Upper lobe of right lung (tissue), 1 donor: ENCODE data around the gene TEX101. TPM values are rescaled to one million over a fixed set of nuclear protein-coding genes. Genes with fewer than 3 reads are reported as not detected.
A peak's percentile ranks its signal among the peaks of the same experiment; 100 is the strongest.
"Not testable (repeated sequence)": the region's sequence is repeated elsewhere in the genome, so short reads cannot be mapped to it uniquely, and the experiment has no call there.

Experiments used
- ATAC-seq: fragments of 200-7000 bp; cut with Tn5 transposase; one replicate; pipeline ENCODE4 v1.9.1; 2020; ENCODE audit warnings: mild to moderate bottlenecking, moderate library complexity
- DNase-seq: peaks from one replicate; pipeline ENCODE4 v3.0.0-alpha.2; 2020
- H3K27ac ChIP-seq: fragments of 200-600 bp; one replicate; pipeline ENCODE4 v1.8.0; 2022
- H3K27me3 ChIP-seq: fragments of 200-600 bp; one replicate; pipeline ENCODE4 v1.8.0; 2022; ENCODE audit warnings: mild to moderate bottlenecking
- H3K36me3 ChIP-seq: fragments of 200-600 bp; one replicate; pipeline ENCODE4 v1.8.0; 2022
- H3K4me1 ChIP-seq: fragments of 200-600 bp; one replicate; pipeline ENCODE4 v1.8.0; 2022
- H3K4me3 ChIP-seq: fragments of 200-600 bp; one replicate; pipeline ENCODE4 v1.8.0; 2022; ENCODE audit warnings: mild to moderate bottlenecking
- H3K9me3 ChIP-seq: fragments of 200-600 bp; one replicate; pipeline ENCODE4 v1.8.0; 2022
- intact Hi-C: fragments of 100-400 bp; cut with DNase I; formaldehyde crosslinking; loops from one replicate; pipeline ENCODE4 v1.11.0; 2022
- long read RNA-seq: library from polyadenylated mRNA; unstranded; transcript quantifications from one replicate; pipeline ENCODE4 v2.0.0, GENCODE V29; 2021
- total RNA-seq: library from RNA; stranded (reverse); fragmentation: NEBNext Ultra II Directional; extraction: Animal tissue kit (Norgen Biotek cat#: 25700); gene quantifications from one replicate; pipeline ENCODE4 v1.2.1, GENCODE V29; 2021
- TF ChIP-seq, protein P1 (sequence below): fragments of 200-600 bp; IDR thresholded peaks from one replicate; pipeline ENCODE4 v1.8.0; 2022; ENCODE audit warnings: antibody characterized with exemption
- donor health status: DM: no; HTN: yes; CAD: no; lungs with severe emphysema.

The TEX101 gene, protein sequence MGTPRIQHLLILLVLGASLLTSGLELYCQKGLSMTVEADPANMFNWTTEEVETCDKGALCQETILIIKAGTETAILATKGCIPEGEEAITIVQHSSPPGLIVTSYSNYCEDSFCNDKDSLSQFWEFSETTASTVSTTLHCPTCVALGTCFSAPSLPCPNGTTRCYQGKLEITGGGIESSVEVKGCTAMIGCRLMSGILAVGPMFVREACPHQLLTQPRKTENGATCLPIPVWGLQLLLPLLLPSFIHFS
- not detected for total RNA-seq
- long read RNA-seq: 0 reads

DNA sequence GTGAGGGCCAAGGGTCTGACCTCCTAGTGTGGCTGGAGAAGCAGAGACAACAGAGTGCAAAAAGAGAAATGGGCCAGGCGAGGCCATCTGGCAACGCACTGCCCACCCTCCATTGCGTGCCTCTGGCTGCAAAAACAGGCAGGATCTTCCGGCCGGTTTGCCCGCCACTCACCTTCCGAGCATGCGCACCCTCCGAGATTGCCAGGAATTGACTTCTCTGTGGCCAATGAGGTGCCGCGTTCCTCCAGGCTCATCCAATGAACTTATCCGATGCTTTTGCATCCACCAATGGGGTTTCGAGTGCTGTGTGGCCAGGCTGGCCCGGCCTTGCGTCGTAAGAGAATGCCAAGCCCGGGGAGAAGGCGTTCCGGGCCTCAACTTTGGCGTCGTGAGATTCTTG is at the start of gene TEX101:
Gene TEX101, plus strand, starts transcription at position 337 of the 400 bp plus-strand sequence. CDS start 1,030 bp downstream, outside the sequence.
- ATAC-seq (no peak), DNase-seq (peak; percentile 41)
- Histone ChIP-seq H3K4me1 (no peaks in the 10 kb centered on the region), H3K9me3 (no peaks in the 10 kb centered on the region), H3K27ac (no peak within 1 kb of the TSS), H3K27me3 (no peaks in the 10 kb centered on the region), H3K4me3 (no peak within 1 kb of the TSS), H3K36me3 (no peaks in the 10 kb centered on the region)
- TF ChIP-seq, protein P1, sequence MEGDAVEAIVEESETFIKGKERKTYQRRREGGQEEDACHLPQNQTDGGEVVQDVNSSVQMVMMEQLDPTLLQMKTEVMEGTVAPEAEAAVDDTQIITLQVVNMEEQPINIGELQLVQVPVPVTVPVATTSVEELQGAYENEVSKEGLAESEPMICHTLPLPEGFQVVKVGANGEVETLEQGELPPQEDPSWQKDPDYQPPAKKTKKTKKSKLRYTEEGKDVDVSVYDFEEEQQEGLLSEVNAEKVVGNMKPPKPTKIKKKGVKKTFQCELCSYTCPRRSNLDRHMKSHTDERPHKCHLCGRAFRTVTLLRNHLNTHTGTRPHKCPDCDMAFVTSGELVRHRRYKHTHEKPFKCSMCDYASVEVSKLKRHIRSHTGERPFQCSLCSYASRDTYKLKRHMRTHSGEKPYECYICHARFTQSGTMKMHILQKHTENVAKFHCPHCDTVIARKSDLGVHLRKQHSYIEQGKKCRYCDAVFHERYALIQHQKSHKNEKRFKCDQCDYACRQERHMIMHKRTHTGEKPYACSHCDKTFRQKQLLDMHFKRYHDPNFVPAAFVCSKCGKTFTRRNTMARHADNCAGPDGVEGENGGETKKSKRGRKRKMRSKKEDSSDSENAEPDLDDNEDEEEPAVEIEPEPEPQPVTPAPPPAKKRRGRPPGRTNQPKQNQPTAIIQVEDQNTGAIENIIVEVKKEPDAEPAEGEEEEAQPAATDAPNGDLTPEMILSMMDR: no peak
- intact Hi-C loops: no loop called here

DNA sequence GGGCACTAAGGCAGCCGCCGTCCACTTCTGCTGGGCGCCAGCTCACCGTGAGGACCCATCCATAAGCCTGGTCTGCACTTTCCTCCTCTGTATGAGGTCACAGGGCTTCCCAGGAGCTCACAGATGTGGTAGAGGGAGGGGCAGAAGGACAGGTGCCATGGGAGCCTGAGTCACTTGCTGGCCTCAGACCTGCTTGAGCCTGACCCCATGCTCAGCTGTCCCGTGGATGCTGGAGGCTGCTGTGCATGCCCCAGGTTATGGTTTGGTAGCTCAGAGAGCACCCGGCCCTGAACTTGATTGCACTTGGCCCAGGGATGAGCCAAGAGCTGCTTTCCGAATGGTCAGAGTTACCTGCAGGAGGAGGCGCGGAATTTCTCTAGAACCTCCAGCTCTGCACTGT is 49.0 kb upstream of the TEX101 start:
- H3K4me1 ChIP-seq, ATAC-seq, intact Hi-C loops: not testable (repeated sequence)

DNA sequence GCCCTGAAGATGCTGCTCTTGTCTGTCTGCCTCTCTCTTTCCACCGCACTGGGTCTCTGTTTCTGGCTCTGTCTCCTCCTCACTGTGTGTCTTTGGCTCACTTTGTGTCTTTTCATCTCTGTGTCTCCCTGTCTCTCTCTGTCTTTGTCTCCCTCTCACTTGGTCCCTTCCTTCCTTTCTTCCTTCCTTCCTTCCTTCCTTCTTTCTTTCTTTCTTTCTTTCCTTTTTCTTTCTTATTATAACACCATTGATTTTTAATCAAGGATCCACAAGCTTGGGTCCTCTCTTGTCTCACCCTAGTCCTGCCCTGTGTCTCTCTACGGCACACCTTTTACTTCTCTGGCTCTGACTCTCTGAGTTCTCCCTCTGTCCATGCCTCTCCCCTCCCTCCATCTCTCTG is 46.9 kb upstream of the TEX101 start:
- Histone ChIP-seq H3K9me3 (no peaks in the 10 kb centered on the region), H3K27ac (no peak overlapping the region), H3K36me3 (no peaks in the 10 kb centered on the region), H3K4me1 (no peaks in the 10 kb centered on the region), H3K27me3 (no peaks in the 10 kb centered on the region), H3K4me3 (no peak overlapping the region)
- intact Hi-C loops: no loop called here
- no peak for DNase-seq
- ATAC-seq: no peak
- TF ChIP-seq, protein P1: no peak

More for the DNA sequence above, 49.0 kb upstream of the TEX101 start:
- H3K36me3 ChIP-seq, H3K27ac ChIP-seq, DNase-seq, H3K9me3 ChIP-seq, H3K27me3 ChIP-seq, H3K4me3 ChIP-seq: not testable (repeated sequence)

DNA sequence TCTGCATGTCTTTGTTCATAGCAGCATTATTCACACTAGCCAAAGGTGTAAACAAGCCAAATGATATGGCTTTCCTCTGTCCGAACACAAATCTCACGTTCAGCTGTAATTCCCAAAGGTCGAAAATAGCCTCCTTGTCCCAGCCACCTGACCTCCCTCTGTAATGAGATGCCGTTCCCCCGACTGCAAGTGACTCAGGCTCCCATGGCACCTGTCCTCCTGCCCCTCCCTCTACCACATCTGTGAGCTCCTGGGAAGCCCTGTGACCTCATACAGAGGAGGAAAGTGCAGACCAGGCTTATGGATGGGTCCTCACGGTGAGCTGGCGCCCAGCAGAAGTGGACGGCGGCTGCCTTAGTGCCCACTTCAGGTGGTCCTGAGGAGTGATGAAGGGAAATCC is 45.8 kb upstream of the TEX101 start:
- H3K9me3 ChIP-seq, intact Hi-C loops, H3K27ac ChIP-seq, H3K36me3 ChIP-seq, H3K4me1 ChIP-seq, H3K4me3 ChIP-seq, ATAC-seq, H3K27me3 ChIP-seq, DNase-seq: not testable (repeated sequence)

DNA sequence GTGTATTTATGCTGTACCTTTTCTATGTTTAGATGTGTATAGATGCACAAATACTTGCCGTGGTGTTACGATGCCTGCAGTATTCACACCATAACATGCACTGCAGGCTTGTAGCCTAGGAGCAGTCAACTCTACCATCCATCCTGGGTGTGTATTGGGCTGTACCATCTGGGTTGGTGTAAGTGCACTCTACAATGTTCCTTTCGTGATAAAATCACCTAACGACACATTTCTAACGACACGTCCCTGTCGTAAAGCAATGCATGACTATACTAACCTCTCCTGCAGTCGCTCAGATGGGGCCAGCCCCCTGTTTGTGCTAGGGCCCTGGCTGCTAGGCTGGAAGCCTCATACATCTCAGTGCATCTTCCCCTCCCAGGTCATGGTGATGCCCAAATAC is 42.8 kb upstream of the TEX101 start:
- no peaks in the 10 kb centered on the region for H3K27me3 ChIP-seq
- no peaks in the 10 kb centered on the region for H3K36me3 ChIP-seq
- ATAC-seq: no peak
- no peak overlapping the region for H3K4me3 ChIP-seq
- TF ChIP-seq, protein P1: no peak
- H3K9me3 ChIP-seq: no peaks in the 10 kb centered on the region
- no peak overlapping the region for H3K27ac ChIP-seq
- no peak for DNase-seq
- intact Hi-C loops: no loop called here
- no peaks in the 10 kb centered on the region for H3K4me1 ChIP-seq

DNA sequence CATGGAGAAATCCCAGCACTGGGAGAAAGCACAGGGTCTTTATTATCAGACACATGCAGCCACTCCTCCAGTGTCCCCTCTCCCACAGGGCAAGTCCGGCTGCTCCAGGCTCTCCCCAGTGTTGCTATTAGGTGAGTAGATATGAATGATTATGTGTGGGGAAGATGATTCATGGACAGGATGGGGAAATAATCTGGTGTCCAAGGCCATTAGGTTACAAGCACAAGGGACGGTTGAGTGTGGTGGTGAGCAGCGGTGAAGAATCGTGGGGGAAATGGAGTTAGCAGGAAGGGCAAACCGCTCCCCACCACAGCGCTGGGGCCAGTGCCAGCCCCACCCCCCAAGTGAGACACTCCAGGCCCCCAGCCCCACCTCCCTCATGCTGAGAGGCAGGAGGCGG is 42.2 kb upstream of the TEX101 start:
- ATAC-seq: no peak
- intact Hi-C loops: no loop called here
- DNase-seq: no peak
- H3K27me3 ChIP-seq: no peaks in the 10 kb centered on the region
- H3K4me1 ChIP-seq: no peaks in the 10 kb centered on the region
- no peak overlapping the region for H3K4me3 ChIP-seq
- H3K9me3 ChIP-seq: no peaks in the 10 kb centered on the region
- no peaks in the 10 kb centered on the region for H3K36me3 ChIP-seq
- TF ChIP-seq, protein P1: no peak
- no peak overlapping the region for H3K27ac ChIP-seq

DNA sequence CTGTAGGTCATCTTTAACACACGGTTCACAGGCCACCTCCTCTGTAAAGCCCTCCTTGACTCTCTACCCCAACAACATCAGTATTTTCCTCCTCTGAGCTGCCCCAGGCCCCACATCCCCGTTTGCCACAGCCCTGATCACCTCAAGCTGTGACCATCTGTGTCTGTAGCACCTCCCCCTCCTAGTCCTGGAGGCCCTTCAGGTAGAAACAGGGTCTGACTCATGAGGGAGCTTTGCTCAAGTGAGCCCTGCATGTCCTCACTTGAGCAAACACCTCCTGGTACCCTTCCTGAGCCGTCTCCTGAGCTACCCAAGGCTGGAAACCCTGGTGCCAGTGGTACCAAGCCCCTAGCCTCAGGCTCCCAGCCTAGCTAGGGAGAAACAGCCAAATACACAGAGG is 37.1 kb upstream of the TEX101 start:
- ATAC-seq, intact Hi-C loops, H3K27me3 ChIP-seq, H3K36me3 ChIP-seq, H3K4me3 ChIP-seq, H3K9me3 ChIP-seq, DNase-seq, H3K27ac ChIP-seq, H3K4me1 ChIP-seq: not testable (repeated sequence)
